GM11168 (cell line): ENCODE data around the gene KPNA6.
"Not testable (repeated sequence)": the region's sequence is repeated elsewhere in the genome, so short reads cannot be mapped to it uniquely, and the experiment has no call there.

Experiments
- in situ Hi-C: fragments of 300-500 bp; cut with MboI; formaldehyde crosslinking; loops from one replicate; pipeline ENCODE4 v1.12.0; 2022; ENCODE audit warnings: low sequenced_read_pairs; ENCODE audit not compliant: unreplicated experiment

The KPNA6 gene

GRCh38 chr1:32099426-32099825 lies 8.4 kb upstream of the KPNA6 start:
- in situ Hi-C loops, result no loop called here

GRCh38 chr1:32100359-32100758 lies 7.5 kb upstream of the KPNA6 start:
- in situ Hi-C loops, result no loop called here

GRCh38 chr1:32100807-32101708 lies 6.8 kb upstream of the KPNA6 start:
- in situ Hi-C loops, result no loop called here

- in situ Hi-C loops, result no loop called here
Observed at GRCh38 chr1:32104127-32104526, 3.7 kb upstream of the KPNA6 start.

GRCh38 chr1:32105338-32105737 lies 2.5 kb upstream of the KPNA6 start:
- in situ Hi-C loops, result no loop called here

- in situ Hi-C loops, result no loop called here
Observed at GRCh38 chr1:32106663-32107275, 1.1 kb upstream of the KPNA6 start.

- in situ Hi-C loops, result no loop called here
Observed at GRCh38 chr1:32111040-32111623, 3.3 kb downstream of the KPNA6 start.

- in situ Hi-C loops, result no loop called here
Observed at GRCh38 chr1:32111789-32112188, 3.9 kb downstream of the KPNA6 start.

- in situ Hi-C loops, result no loop called here
Observed at GRCh38 chr1:32112806-32113375, 5.0 kb downstream of the KPNA6 start.

- in situ Hi-C loops, result not testable (repeated sequence)
Observed at GRCh38 chr1:32113436-32113835, 5.6 kb downstream of the KPNA6 start.

GRCh38 chr1:32114420-32114819 lies 6.6 kb downstream of the KPNA6 start:
- in situ Hi-C loops, result no loop called here

GRCh38 chr1:32115496-32115895 lies 7.6 kb downstream of the KPNA6 start:
- in situ Hi-C loops, result no loop called here

GRCh38 chr1:32116531-32116930 lies 8.7 kb downstream of the KPNA6 start:
- in situ Hi-C loops, result no loop called here

- in situ Hi-C loops, result no loop called here
Observed at GRCh38 chr1:32122151-32122550, 14.3 kb downstream of the KPNA6 start.

GRCh38 chr1:32123361-32123760 lies 15.5 kb downstream of the KPNA6 start:
- in situ Hi-C loops, result not testable (repeated sequence)

GRCh38 chr1:32125313-32125712 lies 17.5 kb downstream of the KPNA6 start:
- in situ Hi-C loops, result no loop called here

- in situ Hi-C loops, result no loop called here
Observed at GRCh38 chr1:32126770-32127169, 18.9 kb downstream of the KPNA6 start.

- in situ Hi-C loops, result no loop called here
Observed at GRCh38 chr1:32127409-32128198, 19.7 kb downstream of the KPNA6 start.

GRCh38 chr1:32128479-32128878 lies 20.6 kb downstream of the KPNA6 start:
- in situ Hi-C loops, result no loop called here

- in situ Hi-C loops, result no loop called here
Observed at GRCh38 chr1:32128964-32129363, 21.1 kb downstream of the KPNA6 start.
